Endothelial cell of umbilical vein (primary cell): ENCODE results near the gene MAP3K4.

Experiments used
- CTCF ChIP-seq, 2 donors: IDR thresholded peaks; 1 replicate in 1 of 2; 2 replicates in 1 of 2; pipeline ENCODE4 v1.5.1; 2011; ENCODE audit warnings: low read length in 2 of 2, mild to moderate bottlenecking in 2 of 2, moderate library complexity in 2 of 2, control low read depth in 1 of 2, inconsistent platforms in 1 of 2, low read depth in 1 of 2; ENCODE audit not compliant: insufficient read depth in 1 of 2; ENCODE audit errors: extremely low read depth in 1 of 2
- EZH2 ChIP-seq: IDR thresholded peaks from 2 replicates; pipeline ENCODE4 v1.6.1; 2012; ENCODE audit warnings: borderline replicate concordance, low read depth, mild to moderate bottlenecking, moderate library complexity, low read length, inconsistent platforms; ENCODE audit not compliant: severe bottlenecking
- MYC ChIP-seq: IDR thresholded peaks from one replicate; pipeline ENCODE4 v1.6.1; 2011; ENCODE audit warnings: mild to moderate bottlenecking, low read depth, low read length
- POLR2A ChIP-seq: IDR thresholded peaks from 2 replicates; pipeline ENCODE4 v1.6.1; 2012; ENCODE audit warnings: low read depth, mild to moderate bottlenecking, control low read depth, low read length

- TF ChIP-seq POLR2A (no peak), MYC (no peak), CTCF (IDR thresholded peaks at IDR 0.05; ENCODE audit: extremely low read depth in 1 of 2, insufficient read depth in 1 of 2, low read depth in 1 of 2, low read length in 2 of 2) (no peak), EZH2 (no peak)
Observed at GRCh38 chr6:161128230-161128629, 136.7 kb downstream of the MAP3K4 start.
